Activated CD4-positive, alpha-beta T cell treated with anti-CD3 and anti-CD28 coated beads for 48 hours (primary cell): ENCODE measurements around the gene PRR23A.

Experiments used
- DNase-seq: peaks from one replicate; pipeline ENCODE4 v3.0.0-alpha.2; 2020

Gene PRR23A

DNA sequence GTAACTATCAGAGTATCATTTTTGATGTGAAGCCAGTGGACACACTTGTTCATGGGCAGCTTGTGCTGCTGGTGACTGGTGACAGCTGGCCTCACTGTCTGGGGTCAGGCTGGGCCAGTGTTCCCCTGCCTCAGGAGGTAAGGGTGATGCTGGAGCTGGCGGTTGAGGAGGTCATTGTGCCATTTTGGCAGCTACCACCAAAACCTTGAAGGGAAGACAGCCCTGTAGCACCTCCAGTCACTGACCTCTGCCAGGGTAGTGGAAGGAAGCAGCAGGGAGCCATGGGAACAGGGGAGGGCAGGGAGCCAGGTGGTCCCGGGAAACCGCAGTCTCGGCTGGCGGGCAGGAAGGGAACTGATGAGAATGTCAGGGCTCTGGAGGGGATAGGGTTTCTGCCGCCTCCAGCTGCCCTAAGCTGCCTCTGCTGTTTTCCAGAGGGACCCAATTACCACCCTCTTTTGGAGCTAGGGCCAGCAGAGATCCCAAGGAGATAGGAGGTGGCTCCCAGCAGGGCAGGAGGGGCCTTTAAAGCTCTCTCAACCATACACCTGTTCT lies 34.2 kb downstream of the PRR23A start:
- no peak for DNase-seq

DNA sequence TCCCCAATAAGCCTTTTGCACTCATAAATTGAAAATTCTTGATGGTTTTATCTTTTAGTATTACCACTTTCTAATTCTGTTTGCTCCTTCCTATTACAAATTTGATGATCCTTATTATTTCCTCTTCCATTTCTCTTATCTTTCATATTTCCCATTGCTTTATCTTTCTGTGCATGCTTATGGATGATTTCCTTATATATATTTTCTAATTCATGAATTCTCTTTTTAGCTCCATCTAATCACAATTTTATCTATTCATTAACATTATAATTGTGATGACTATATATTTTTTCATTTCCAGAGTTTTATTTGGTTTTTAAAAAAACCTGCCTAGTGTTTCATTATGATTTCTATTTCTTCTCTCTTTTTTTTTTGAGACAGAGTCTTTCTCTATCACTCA lies 41.1 kb downstream of the PRR23A start:
- DNase-seq, result no peak

DNA sequence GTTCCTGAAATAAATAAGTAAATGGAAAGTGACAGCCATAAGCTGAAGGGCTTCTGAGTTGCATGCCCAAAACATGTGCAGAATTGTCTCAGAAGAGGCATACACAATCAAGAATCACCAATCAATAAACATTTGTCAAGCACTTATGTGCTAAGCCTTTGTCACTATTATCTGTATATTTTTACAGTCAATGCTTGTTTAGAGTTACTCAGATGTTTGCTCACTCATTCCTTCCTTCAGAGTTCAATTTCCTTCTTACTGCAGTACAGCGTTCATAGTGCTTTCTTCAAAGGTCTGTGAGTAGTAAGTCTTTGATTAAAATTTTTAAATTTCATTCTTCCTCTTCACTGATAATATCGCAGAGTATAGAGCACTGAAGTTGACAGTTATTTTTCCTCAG lies 41.8 kb downstream of the PRR23A start:
- no peak for DNase-seq

DNA sequence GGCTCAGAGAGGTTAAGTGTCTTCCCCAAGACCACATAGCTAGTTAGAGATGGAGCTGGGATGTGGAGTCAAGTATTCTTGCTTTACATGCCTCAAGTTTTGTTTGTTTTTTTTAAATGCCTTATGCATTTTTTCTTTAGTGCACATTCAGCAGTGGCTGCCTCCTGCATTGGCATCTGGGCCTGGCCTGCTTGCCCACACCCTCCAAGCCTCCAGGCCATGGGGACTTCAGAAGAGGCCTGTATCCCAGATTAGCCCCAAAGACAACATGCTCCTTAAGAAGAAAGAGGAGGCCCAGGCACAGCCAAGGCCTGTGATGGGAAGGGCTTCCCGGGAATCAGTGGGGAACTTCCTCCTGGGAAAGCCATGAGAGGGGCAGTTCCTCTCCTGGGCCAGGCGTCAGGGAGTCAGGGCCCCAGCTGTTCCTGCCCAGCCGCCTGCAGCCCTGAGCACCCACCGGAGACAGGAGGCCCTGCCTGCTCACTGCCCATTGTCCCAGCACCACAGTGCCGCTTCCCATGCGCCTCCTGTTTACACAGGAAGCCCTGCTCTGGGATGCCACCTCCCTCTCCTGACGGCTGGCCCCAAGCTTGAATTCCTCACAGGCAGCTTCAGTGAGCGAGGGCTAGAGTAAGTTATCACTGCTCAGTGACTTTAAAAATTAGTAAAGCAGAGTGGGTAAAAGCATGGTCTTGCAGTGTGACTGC lies 43.1 kb downstream of the PRR23A start:
- no peak for DNase-seq

DNA sequence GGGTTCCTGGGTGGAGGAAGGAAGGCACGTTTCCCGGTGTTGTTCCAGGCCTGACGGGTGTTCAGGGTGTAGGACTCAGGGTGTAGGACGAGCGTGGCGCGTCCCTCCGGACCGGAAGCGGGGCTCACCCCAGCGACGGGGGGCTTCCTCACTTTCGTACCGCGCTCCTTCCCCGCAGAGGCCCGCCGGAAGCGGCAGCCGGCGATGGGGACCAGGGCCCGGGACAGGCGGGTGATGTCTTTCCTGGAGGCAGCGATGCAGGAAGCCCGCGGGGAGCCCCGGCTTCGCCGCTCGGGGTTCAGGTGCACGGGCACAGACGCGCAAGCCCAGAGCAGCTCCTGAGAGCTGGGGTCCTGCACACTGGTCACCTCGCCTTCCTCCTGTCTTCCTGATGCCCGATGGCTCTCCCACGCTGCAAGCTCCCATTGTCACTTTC lies 45.6 kb downstream of the PRR23A start:
- DNase-seq, result no peak
